DMS114 treated with DMSO at 0.1 percent for 48 hours (cell line): ENCODE data around the gene CBLB.

Experiments
- DNase-seq: peaks from one replicate; lab custom pipeline; 2025; ENCODE audit not compliant: unreplicated experiment; lab: John Stamatoyannopoulos, UW

Gene CBLB

DNA sequence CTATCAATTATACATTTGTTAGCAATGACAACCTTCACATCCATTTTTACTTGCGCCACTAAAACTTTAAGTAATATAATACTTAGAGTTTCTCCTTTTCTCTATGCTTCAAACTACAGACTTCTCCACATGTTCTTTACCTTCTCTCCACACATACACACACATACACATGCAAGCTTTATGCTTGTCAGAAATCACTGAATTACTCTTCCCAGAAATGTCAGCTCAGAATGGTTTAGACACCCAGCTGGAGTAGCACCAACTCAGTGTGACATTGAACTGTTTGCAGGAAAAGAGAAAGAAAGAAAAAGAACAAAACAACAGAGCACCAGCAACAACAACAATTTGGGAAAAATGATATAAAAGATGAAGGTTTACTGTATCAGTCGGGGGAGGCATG, 20.9 kb downstream of the CBLB start:
- no peak for DNase-seq

- DNase-seq, result no peak
Observed at GRCh38 chr3:105847452-105847851, 21.4 kb downstream of the CBLB start.

- no peak for DNase-seq
Observed at GRCh38 chr3:105846809-105847208, 22.0 kb downstream of the CBLB start.

- DNase-seq, result no peak
Observed at GRCh38 chr3:105845488-105845887, 23.3 kb downstream of the CBLB start.

- no peak for DNase-seq
Observed at GRCh38 chr3:105844704-105845103, 24.1 kb downstream of the CBLB start.

DNA sequence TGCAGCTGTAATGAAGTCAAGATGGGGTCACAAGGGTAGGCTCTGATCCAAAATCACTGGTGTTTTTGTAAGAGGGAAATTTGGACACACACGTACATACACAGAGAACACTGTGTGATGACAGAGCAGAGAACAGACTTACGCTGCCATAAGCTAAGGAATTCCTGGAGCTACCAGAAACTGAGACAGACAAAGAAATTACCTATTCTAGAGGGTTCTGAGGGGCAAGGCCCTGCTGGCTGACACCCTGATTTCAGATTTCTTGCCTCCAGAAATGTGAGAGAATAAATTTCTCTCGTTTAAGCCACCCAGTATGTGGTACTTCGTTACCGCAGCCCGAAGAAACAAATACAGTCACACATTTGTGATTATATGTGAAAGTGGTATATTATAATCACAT, 24.8 kb downstream of the CBLB start:
- DNase-seq, result no peak

GRCh38 chr3:105842943-105843342, 25.9 kb downstream of the CBLB start:
- no peak for DNase-seq

- no peak for DNase-seq
Observed at GRCh38 chr3:105842449-105842848, 26.4 kb downstream of the CBLB start.

- DNase-seq, result no peak
Observed at GRCh38 chr3:105837947-105838346, 30.9 kb downstream of the CBLB start.

DNA sequence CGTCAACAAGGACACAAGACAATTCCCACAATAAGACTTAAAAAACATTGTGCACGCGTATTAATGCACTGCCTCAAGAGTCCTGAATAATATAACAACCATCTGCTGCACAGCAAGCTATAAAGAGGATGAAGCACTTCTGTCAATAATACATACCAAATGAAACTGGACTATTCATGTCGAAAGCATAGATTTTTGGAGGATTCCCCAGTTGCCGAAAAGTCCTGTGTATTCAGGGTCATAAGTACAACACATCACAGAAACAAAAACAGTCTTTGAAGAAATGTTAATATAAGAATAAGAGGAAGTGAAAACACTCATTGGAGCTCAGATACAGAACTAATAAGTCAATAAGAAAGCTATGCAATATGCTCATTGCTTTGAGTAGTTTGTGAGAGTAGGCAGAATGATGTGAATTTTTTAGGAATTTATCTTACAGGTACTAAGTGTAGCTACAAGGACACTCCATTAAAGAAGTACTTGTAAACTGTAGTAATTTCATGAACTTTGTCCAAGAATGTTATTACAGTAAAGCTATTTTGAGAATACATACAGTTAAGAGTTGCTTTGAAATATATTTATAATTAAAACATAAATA, 31.6 kb downstream of the CBLB start:
- DNase-seq, result no peak

GRCh38 chr3:105836533-105836932, 32.3 kb downstream of the CBLB start:
- DNase-seq, result no peak

DNA sequence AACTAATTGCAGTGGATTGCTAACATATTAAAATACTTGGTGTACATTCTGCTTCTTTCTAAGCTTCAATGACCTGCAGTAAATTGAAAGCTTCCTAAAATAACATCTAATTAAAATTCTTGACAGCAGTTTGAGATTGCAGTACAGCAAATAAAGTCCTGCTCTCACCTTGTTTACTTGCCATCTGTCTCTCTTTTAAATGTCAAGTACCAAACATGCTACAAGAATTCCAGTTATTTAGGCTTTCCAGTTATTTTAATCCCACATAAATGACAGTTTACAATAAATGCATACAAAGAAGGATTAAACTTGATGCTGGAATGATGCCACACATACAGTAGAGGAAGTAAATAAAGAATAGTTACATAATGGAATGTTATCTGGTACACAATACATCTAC, 33.2 kb downstream of the CBLB start:
- DNase-seq, result no peak

- DNase-seq, result no peak
Observed at GRCh38 chr3:105834768-105835167, 34.0 kb downstream of the CBLB start.

DNA sequence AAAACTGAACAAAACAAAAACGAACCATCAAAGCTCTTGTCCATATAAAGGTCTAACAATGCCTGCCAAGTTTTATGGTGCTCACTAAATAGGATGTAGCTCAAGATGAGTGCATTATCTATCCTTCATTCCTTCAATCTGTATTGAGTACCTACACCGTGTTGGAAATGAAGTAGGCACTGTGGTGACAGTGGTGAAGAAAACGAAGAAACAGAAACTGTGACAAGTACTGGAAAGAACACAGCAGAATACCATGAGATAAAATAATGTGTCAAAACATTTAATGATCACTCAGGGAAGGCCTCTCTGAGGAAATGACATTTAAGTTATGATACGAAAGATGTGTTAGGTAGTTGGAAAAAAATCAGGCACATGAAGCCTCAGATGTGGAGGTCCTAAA, 36.2 kb downstream of the CBLB start:
- DNase-seq, result no peak

- no peak for DNase-seq
Observed at GRCh38 chr3:105830836-105831235, 38.0 kb downstream of the CBLB start.

GRCh38 chr3:105829871-105830622, 38.8 kb downstream of the CBLB start:
- DNase-seq, result no peak

DNA sequence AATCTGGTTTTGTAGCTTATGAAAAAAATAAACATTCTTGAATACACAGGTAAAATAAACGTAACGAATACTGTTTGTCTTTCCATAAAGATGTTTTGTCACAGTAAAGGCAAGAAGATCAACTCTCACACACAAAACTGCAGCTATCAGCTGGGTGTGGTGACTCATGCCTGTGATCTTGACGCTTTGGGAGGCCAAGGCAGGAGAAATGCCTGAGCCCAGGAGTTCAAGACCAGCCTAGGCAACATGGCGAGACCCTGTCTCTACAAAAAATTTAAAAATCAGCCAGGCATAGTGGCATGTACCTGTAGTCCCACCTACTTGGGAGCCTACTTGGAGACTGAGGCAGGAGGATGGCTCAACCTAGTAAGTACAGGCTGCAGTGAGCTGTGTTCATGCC, 39.6 kb downstream of the CBLB start:
- DNase-seq, result no peak

DNA sequence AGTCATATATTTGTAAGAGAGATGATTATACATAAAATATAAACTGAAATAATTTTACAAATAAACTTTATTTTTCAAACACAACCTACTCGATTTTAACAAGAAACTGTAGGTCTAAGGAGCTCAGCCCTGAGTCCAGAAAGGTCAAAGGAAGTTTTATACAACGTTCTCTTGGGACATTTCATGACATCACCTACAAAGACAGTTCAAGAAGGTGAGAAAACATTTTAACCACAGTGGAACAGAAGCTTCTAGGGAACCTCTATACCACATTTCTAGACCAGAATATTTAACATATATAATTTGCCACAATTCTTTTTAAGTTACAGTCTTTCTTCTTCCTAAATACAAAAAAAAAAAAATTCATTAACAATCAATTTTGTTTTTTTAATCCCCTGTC, 40.1 kb downstream of the CBLB start:
- DNase-seq, result no peak

GRCh38 chr3:105827959-105828358, 40.9 kb downstream of the CBLB start:
- no peak for DNase-seq

DNA sequence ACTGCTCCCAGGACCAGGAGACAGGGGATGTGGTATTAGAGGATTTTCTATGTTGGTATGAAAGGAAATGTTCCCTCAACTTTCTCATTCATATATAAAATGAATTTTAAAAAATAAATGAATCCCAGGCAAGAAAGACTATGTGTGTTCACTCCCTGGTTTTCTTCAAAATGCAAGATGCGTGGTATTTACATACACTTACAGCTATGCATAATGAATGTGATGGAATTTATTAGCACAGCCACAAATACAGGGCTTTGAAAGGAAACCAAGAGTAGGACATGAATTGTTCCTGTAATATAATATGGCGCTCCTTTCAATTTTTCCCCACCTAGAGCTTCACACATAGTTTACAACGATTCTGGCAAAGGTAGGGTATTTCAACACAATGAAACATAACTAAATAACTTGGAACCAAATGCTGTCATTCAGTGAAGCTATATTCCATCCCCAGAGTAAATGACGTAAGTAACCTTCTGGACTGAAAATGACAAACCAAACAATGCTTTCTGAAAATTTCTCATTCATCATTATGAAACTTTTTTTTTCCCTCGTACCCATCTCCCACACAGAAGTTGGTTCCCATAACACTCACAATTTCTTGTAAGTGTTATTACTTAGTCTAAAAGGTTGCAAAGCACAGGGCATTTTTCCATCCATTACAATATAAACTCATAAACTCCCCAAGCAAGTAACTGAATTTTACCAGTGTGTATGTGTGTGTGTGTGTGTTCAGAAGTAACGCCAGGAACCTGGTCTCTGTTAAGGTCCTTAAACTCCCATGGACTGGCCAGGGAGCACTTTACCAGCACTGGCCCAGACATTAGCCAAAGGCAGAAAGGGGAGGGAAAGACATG, 41.8 kb downstream of the CBLB start:
- no peak for DNase-seq

DNA sequence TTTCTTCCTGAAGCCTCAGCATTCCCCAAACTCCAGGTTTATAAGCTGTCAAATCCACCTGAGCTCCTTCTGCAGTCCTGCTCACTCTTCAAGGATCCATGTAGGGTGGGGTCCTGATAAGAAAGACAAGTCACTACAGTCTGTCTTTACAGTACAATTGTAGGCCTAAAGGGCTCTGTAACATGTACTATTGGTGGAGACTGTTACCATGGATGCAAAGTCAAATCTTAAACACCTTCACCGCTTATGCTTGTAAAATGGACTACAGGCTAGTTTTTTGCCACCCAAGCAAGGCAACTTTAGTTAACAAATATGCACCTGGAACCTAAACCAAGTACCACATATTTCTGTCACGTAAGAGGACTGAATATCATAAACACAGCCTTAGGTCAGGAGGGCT, 44.7 kb downstream of the CBLB start:
- no peak for DNase-seq
